Measurements from ENCODE around the gene WBP11. TPM values are rescaled to one million over a fixed set of nuclear protein-coding genes. Genes with fewer than 3 reads are reported as not detected.

The WBP11 gene
- total RNA-seq, 1 donor from 2014 or later: 49.3 TPM

DNA sequence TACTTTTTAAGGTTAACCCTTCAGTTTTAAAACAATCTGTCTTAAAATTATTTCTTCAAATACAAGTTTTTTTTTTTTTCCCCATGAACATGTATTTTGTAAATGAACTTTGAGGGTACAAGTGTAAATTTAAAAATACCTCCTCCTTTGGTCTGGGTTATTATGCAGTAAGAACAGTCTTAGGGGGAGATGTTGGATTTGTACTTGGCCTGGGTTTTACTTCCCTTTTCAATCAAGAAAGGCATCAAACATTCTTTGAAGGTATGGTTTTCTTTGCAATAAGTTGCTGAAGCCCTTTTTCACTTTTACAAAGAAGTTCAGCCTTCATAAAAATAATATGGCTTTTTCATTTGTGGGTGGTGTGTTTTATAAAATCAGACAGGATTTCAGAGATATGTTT lies 20.5 kb downstream of the WBP11 start:
- Histone ChIP-seq H3K27me3 (no peaks in the 10 kb centered on the region), H3K27ac (no peak overlapping the region), H3K4me1 (no peaks in the 10 kb centered on the region), H3K9me3 (no peaks in the 10 kb centered on the region), H3K4me3 (no peak overlapping the region), H3K36me3 (peaks cover 28% of the 10 kb centered on the region)
- no peak for ATAC-seq
- TF ChIP-seq, protein P1, sequence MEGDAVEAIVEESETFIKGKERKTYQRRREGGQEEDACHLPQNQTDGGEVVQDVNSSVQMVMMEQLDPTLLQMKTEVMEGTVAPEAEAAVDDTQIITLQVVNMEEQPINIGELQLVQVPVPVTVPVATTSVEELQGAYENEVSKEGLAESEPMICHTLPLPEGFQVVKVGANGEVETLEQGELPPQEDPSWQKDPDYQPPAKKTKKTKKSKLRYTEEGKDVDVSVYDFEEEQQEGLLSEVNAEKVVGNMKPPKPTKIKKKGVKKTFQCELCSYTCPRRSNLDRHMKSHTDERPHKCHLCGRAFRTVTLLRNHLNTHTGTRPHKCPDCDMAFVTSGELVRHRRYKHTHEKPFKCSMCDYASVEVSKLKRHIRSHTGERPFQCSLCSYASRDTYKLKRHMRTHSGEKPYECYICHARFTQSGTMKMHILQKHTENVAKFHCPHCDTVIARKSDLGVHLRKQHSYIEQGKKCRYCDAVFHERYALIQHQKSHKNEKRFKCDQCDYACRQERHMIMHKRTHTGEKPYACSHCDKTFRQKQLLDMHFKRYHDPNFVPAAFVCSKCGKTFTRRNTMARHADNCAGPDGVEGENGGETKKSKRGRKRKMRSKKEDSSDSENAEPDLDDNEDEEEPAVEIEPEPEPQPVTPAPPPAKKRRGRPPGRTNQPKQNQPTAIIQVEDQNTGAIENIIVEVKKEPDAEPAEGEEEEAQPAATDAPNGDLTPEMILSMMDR (IDR thresholded peaks at IDR 0.05): no peak
- no peak for DNase-seq
- intact Hi-C loops (cut with DNase I): no loop called here

DNA sequence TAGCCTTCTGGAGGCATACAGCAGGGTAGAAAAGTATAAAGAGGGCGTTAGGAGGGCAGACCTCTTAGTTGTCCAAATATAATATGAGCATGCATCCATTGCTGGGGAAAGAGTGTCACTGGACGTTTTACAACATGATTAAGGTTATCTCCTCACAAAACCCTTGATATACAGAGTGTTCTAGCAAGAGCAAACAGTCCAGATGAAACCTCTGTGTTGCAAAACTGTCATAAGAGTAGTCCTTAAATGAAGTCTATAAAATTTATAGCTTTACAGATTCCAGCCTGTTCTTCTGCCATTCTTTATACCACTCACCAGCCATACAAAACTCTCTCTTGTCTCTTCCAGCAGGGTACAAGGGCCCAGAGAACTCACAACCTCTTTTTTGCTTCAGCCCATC lies 21.7 kb downstream of the WBP11 start:
- Histone ChIP-seq H3K27ac (no peak overlapping the region), H3K36me3 (peaks cover 16% of the 10 kb centered on the region), H3K4me1 (peaks cover 4% of the 10 kb centered on the region), H3K9me3 (no peaks in the 10 kb centered on the region), H3K4me3 (no peak overlapping the region), H3K27me3 (no peaks in the 10 kb centered on the region)
- intact Hi-C loops (cut with DNase I): no loop called here
- ATAC-seq (no peak), DNase-seq (no peak)
- TF ChIP-seq, protein P1 (IDR thresholded peaks at IDR 0.05): no peak

DNA sequence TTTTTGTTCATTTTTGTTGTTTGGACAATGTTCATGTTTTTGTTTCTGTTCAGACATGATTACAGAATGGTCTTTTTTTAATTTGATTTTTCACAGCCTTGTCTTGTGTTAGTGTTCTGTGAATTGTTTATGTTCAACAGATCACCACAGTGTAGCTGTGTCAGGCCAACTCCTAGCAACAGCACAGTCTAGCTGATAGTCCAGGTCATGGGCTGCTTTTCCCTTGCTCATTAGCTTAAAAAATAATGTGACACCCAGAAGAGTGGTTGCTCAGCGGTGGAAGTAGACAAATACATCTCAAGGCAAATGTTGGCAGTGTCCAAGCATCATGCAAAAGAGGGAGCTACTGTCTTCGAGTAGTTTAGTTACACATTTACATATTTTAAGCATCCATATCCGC lies 22.4 kb downstream of the WBP11 start:
- peaks cover 11% of the 10 kb centered on the region for H3K4me1 ChIP-seq
- ATAC-seq: no peak
- TF ChIP-seq, protein P1 (IDR thresholded peaks at IDR 0.05): no peak
- no peaks in the 10 kb centered on the region for H3K9me3 ChIP-seq
- H3K27me3 ChIP-seq: no peaks in the 10 kb centered on the region
- no peak overlapping the region for H3K27ac ChIP-seq
- intact Hi-C loops (cut with DNase I): no loop called here
- H3K36me3 ChIP-seq: peaks cover 9% of the 10 kb centered on the region
- no peak for DNase-seq
- no peak overlapping the region for H3K4me3 ChIP-seq

DNA sequence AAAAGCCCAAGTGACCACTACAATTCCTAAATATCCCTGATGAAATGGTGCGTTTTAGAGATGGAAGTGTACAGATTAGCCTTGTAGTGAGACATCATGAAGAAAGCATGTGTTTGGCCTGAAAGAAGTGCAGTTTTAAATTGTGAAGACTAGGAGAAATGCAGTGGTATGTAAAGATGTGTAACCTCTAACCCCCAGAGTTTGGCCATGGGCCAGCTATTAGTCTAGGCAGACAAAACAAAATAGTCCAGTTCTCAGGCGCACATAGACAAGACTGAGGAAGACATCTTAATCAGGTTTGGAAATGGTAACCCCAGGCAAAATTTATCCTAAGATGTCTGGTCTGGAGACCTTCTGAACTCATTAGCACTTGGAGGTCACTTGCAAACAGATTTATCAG lies 23.4 kb downstream of the WBP11 start:
- ATAC-seq (no peak), DNase-seq (no peak)
- H3K36me3 ChIP-seq: no peaks in the 10 kb centered on the region
- H3K4me1 ChIP-seq: peaks cover 13% of the 10 kb centered on the region
- no peak overlapping the region for H3K27ac ChIP-seq
- TF ChIP-seq, protein P1 (IDR thresholded peaks at IDR 0.05): no peak
- H3K27me3 ChIP-seq: no peaks in the 10 kb centered on the region
- H3K4me3 ChIP-seq: no peak overlapping the region
- no peaks in the 10 kb centered on the region for H3K9me3 ChIP-seq
- intact Hi-C loops (cut with DNase I): no loop called here

DNA sequence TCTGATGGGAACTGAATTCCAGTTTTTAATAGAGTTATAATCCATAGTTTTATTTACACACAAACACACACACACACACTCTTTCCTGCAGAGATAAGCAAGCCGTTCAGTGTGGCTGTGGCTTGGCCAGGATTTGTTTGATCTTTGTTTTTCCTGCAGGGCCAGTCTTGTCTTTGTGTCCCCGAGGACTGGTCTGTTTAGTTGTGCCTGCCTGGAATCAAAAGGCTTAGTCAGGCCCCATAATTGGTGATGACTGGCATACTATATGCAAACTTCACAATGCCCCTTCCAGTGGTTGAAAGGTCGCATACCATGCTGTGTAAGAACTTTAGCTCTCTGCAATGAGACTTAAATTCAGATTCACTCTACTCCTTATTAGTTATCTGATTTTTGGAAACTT lies 26.0 kb downstream of the WBP11 start:
- Histone ChIP-seq H3K4me1 (peaks cover 13% of the 10 kb centered on the region), H3K27me3 (no peaks in the 10 kb centered on the region), H3K4me3 (no peak overlapping the region), H3K36me3 (no peaks in the 10 kb centered on the region), H3K9me3 (no peaks in the 10 kb centered on the region), H3K27ac (no peak overlapping the region)
- ATAC-seq: no peak
- TF ChIP-seq, protein P1 (IDR thresholded peaks at IDR 0.05): no peak
- no peak for DNase-seq
- intact Hi-C loops (cut with DNase I): no loop called here

Data from upper lobe of right lung (tissue), 1 donor.